Mucosa of stomach (tissue), 1 donor: ENCODE data around the gene TMED6.
A peak's percentile ranks its signal among the peaks of the same experiment; 100 is the strongest.

Experiments
- H3K27me3 ChIP-seq: one replicate; pipeline ENCODE4 v1.7.0; 2013; ENCODE audit warnings: mild to moderate bottlenecking, low read length; ENCODE audit not compliant: control insufficient read depth, insufficient read depth
- H3K36me3 ChIP-seq: one replicate; pipeline ENCODE4 v1.7.0; 2013; ENCODE audit warnings: low read length; ENCODE audit not compliant: control insufficient read depth, insufficient read depth
- H3K4me1 ChIP-seq: one replicate; pipeline ENCODE4 v1.7.0; 2013; ENCODE audit warnings: mild to moderate bottlenecking, low read length; ENCODE audit not compliant: control insufficient read depth, insufficient read depth
- H3K4me3 ChIP-seq: one replicate; pipeline ENCODE4 v1.7.0; 2013; ENCODE audit warnings: low read length
- H3K9ac ChIP-seq: one replicate; pipeline ENCODE4 v1.7.0; 2013; ENCODE audit warnings: mild to moderate bottlenecking, low read length, moderate library complexity
- H3K9me3 ChIP-seq: one replicate; pipeline ENCODE4 v1.7.0; 2013; ENCODE audit warnings: mild to moderate bottlenecking, low read length, moderate library complexity; ENCODE audit not compliant: control insufficient read depth
- donor health status: Pancreatic carcinoma.

TMED6 gene

GRCh38 chr16:69349536-69349935 is 2.0 kb downstream of the TMED6 start:
- Histone ChIP-seq H3K9ac (no peak overlapping the region), H3K9me3 (no peaks in the 10 kb centered on the region), H3K4me3 (no peak overlapping the region), H3K36me3 (no peaks in the 10 kb centered on the region), H3K4me1 (peaks cover 11% of the 10 kb centered on the region), H3K27me3 (no peaks in the 10 kb centered on the region)

- H3K9ac ChIP-seq, result no peak overlapping the region
- H3K27me3 ChIP-seq, result no peaks in the 10 kb centered on the region
- H3K4me3 ChIP-seq, result no peak overlapping the region
- H3K36me3 ChIP-seq, result no peaks in the 10 kb centered on the region
- H3K9me3 ChIP-seq, result no peaks in the 10 kb centered on the region
- H3K4me1 ChIP-seq, result peaks cover 11% of the 10 kb centered on the region
Observed at GRCh38 chr16:69348222-69348621, 3.4 kb downstream of the TMED6 start.

GRCh38 chr16:69346683-69347082 is 4.9 kb downstream of the TMED6 start:
- H3K27me3 ChIP-seq, result no peaks in the 10 kb centered on the region

GRCh38 chr16:69345923-69346322 is 5.7 kb downstream of the TMED6 start:
- no peaks in the 10 kb centered on the region for H3K9me3 ChIP-seq
- no peaks in the 10 kb centered on the region for H3K27me3 ChIP-seq
- H3K9ac ChIP-seq, result no peak overlapping the region
- H3K4me3 ChIP-seq, result no peak overlapping the region
- no peaks in the 10 kb centered on the region for H3K36me3 ChIP-seq
- H3K4me1 ChIP-seq, result peaks cover 11% of the 10 kb centered on the region

More at GRCh38 chr16:69346683-69347082, 4.9 kb downstream of the TMED6 start:
- peaks cover 11% of the 10 kb centered on the region for H3K4me1 ChIP-seq
- H3K9me3 ChIP-seq, result no peaks in the 10 kb centered on the region
- H3K36me3 ChIP-seq, result no peaks in the 10 kb centered on the region
- no peak overlapping the region for H3K9ac ChIP-seq
- no peak overlapping the region for H3K4me3 ChIP-seq

- Histone ChIP-seq H3K9ac (no peak overlapping the region), H3K36me3 (no peaks in the 10 kb centered on the region), H3K27me3 (no peaks in the 10 kb centered on the region), H3K4me3 (no peak overlapping the region), H3K9me3 (no peaks in the 10 kb centered on the region), H3K4me1 (no peaks in the 10 kb centered on the region)
Observed at GRCh38 chr16:69344171-69344570, 7.4 kb downstream of the TMED6 start.

GRCh38 chr16:69340095-69340644 is 11.4 kb downstream of the TMED6 start:
- H3K9ac ChIP-seq, result peak overlapping the region; percentile 78
- peak overlapping the region; percentile 85 for H3K4me3 ChIP-seq
- no peaks in the 10 kb centered on the region for H3K9me3 ChIP-seq
- H3K36me3 ChIP-seq, result no peaks in the 10 kb centered on the region
- H3K27me3 ChIP-seq, result no peaks in the 10 kb centered on the region
- peaks cover 7% of the 10 kb centered on the region for H3K4me1 ChIP-seq

- no peaks in the 10 kb centered on the region for H3K27me3 ChIP-seq
- H3K9me3 ChIP-seq, result no peaks in the 10 kb centered on the region
- no peaks in the 10 kb centered on the region for H3K36me3 ChIP-seq
- peak within 1 kb of the TSS; percentile 78 for H3K9ac ChIP-seq
- H3K4me3 ChIP-seq, result peak within 1 kb of the TSS; percentile 85
- H3K4me1 ChIP-seq, result peaks cover 7% of the 10 kb centered on the region
Observed at GRCh38 chr16:69339289-69340094, 12.1 kb downstream of the TMED6 start, which contains the start of the genes COG8 and NIP7. TSS of gene COG8 (minus strand) at chr16:69339564. CDS start at chr16:69339552, 12 bp downstream. TSS of gene NIP7 (plus strand) at chr16:69339772. CDS start at chr16:69339830, 58 bp downstream.

- H3K4me3 ChIP-seq, result peak overlapping the region; percentile 85
- no peaks in the 10 kb centered on the region for H3K9me3 ChIP-seq
- peaks cover 6% of the 10 kb centered on the region for H3K36me3 ChIP-seq
- peaks cover 7% of the 10 kb centered on the region for H3K4me1 ChIP-seq
- no peaks in the 10 kb centered on the region for H3K27me3 ChIP-seq
- H3K9ac ChIP-seq, result peak overlapping the region; percentile 78
Observed at GRCh38 chr16:69338557-69339288, 12.9 kb downstream of the TMED6 start.

GRCh38 chr16:69334696-69335095 is 16.9 kb downstream of the TMED6 start:
- Histone ChIP-seq H3K4me1 (peaks cover 7% of the 10 kb centered on the region), H3K9ac (no peak overlapping the region), H3K9me3 (no peaks in the 10 kb centered on the region), H3K27me3 (no peaks in the 10 kb centered on the region), H3K36me3 (peaks cover 6% of the 10 kb centered on the region), H3K4me3 (no peak overlapping the region)

GRCh38 chr16:69330286-69331109 is 21.1 kb downstream of the TMED6 start, which contains the start of gene PDF:
TSS of gene PDF (minus strand) at chr16:69330588. CDS start at chr16:69330570, 18 bp downstream.
- Histone ChIP-seq H3K4me3 (peak within 1 kb of the TSS; percentile 49), H3K9ac (peak within 1 kb of the TSS; percentile 78), H3K4me1 (peaks cover 35% of the 10 kb centered on the region), H3K9me3 (no peaks in the 10 kb centered on the region), H3K27me3 (no peaks in the 10 kb centered on the region), H3K36me3 (peaks cover 6% of the 10 kb centered on the region)
